Hepatocyte (in vitro differentiated cells): ENCODE data around the gene CLPSL1. TPM values are rescaled to one million over a fixed set of nuclear protein-coding genes. Genes with fewer than 3 reads are reported as not detected.
A peak's percentile ranks its signal among the peaks of the same experiment; 100 is the strongest.

Experiments used
- DNase-seq: peaks from one replicate; pipeline ENCODE4 v3.0.0-alpha.2; 2016; ENCODE audit warnings: low spot score
- H2AFZ ChIP-seq: fragments of 200-600 bp; sonication (generic); 2 replicates; pipeline ENCODE4 v1.6.0; 2016; ENCODE audit warnings: antibody characterized with exemption, mild to moderate bottlenecking
- H3K27ac ChIP-seq: fragments of 200-600 bp; sonication (generic); 2 replicates; pipeline ENCODE4 v1.5.1; 2016; ENCODE audit warnings: mild to moderate bottlenecking
- H3K27me3 ChIP-seq: fragments of 200-600 bp; sonication (generic); 2 replicates; pipeline ENCODE4 v1.6.1; 2016
- H3K36me3 ChIP-seq: fragments of 200-600 bp; sonication (generic); replicated peaks from 2 replicates; pipeline ENCODE4 v1.5.1; 2016; ENCODE audit warnings: low read depth; ENCODE audit not compliant: insufficient read depth
- H3K4me1 ChIP-seq: fragments of 200-600 bp; sonication (generic); 2 replicates; pipeline ENCODE4 v1.5.1; 2016; ENCODE audit warnings: mild to moderate bottlenecking, moderate library complexity; ENCODE audit not compliant: insufficient read depth
- H3K4me2 ChIP-seq: fragments of 200-600 bp; sonication (generic); 2 replicates; pipeline ENCODE4 v1.6.0; 2016
- H3K4me3 ChIP-seq: fragments of 200-600 bp; sonication (generic); 2 replicates; pipeline ENCODE4 v1.5.1; 2016; ENCODE audit warnings: mild to moderate bottlenecking
- H3K79me2 ChIP-seq: fragments of 200-600 bp; sonication (generic); 2 replicates; pipeline ENCODE4 v1.6.0; 2017; ENCODE audit warnings: mild to moderate bottlenecking
- H3K9me2 ChIP-seq: fragments of 200-600 bp; sonication (generic); replicated peaks from 2 replicates; pipeline ENCODE4 v1.6.0; 2017; ENCODE audit warnings: mild to moderate bottlenecking; ENCODE audit not compliant: insufficient read depth
- H3K9me3 ChIP-seq: fragments of 200-600 bp; sonication (generic); 2 replicates; pipeline ENCODE4 v1.5.1; 2016; ENCODE audit warnings: low read depth, mild to moderate bottlenecking
- H4K20me1 ChIP-seq: fragments of 200-600 bp; sonication (generic); 2 replicates; pipeline ENCODE4 v1.6.0; 2016; ENCODE audit warnings: mild to moderate bottlenecking; ENCODE audit not compliant: insufficient read depth, poor library complexity, severe bottlenecking
- CTCF ChIP-seq: fragments of 200-600 bp; sonication (generic); IDR thresholded peaks from 2 replicates; pipeline ENCODE4 v1.5.1; 2016; ENCODE audit warnings: antibody characterized with exemption, mild to moderate bottlenecking; ENCODE audit not compliant: poor library complexity
- EZH2 ChIP-seq: fragments of 200-600 bp; sonication (generic); IDR thresholded peaks from 2 replicates; pipeline ENCODE4 v1.6.1; 2016; ENCODE audit warnings: antibody characterized with exemption, mild to moderate bottlenecking, borderline replicate concordance
- EZH2phosphoT487 ChIP-seq: fragments of 200-600 bp; sonication (generic); IDR thresholded peaks from one replicate; pipeline ENCODE4 v1.6.1; 2018; ENCODE audit warnings: antibody characterized with exemption, mild to moderate bottlenecking, low read depth, moderate library complexity; ENCODE audit not compliant: unreplicated experiment, severe bottlenecking
- WGBS: methylation state at CpG from one replicate; pipeline ENCODE4 v1.1.6; 2016; ENCODE audit warnings: low lambda C conversion rate; ENCODE audit errors: missing lambda C conversion rate; 5-methylcytosine and 5-hydroxymethylcytosine counted together
- polyA plus RNA-seq: library from polyadenylated mRNA; unstranded; fragments of >200 nt; fragmentation: Nextera tagmentation; extraction: Ambion mirVana; gene quantifications from 2 replicates; pipeline ENCODE4 v1.2.1, GENCODE V29; 2016
- total RNA-seq: library from RNA; depleted of rRNA; stranded (reverse); fragments of >200 nt; gene quantifications from 2 replicates; pipeline ENCODE4 v1.2.3, GENCODE V29; 2014

CLPSL1 gene
- total and polyA plus RNA-seq, 2 experiments from 2014 or later, result not detected

DNA sequence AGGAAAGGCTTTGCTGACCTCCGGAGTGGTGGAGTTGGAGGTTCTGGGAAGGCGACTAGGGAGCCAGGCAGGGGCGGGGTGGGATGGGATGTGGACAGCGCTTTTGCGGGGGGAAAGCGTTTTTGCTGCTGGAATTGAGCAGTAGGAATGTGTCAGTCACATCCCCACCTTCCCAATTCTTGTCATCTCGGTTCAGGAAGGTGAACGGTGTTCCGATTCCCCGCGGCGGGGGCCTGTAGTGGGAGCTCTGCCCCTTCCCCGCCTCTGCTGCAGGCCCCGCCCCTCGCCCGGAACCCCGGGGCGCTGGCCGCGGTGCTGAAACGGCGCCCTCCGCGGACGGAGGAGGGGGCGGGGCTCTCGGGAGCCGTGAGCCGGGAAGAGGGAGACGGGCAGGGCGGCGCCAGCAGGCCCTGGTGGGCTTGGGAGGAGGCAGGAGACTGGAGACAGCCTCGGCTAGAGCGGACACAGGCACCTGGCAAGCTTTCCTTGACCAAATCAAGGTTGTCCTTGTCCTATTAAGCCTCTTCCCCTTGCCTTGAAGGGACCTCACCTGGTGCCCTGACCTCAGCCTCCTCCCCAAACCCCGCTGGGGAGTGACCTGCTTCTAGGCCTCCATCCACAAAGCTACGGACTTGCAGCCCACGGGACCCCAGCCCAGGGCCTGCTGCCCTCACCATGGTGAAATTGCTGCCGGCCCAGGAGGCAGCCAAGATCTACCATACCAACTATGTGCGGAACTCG is 24.3 kb downstream of the CLPSL1 start, which contains the start of gene LHFPL5:
LHFPL5 (plus strand) TSS at position 357 of the 741 bp plus-strand sequence; CDS start at position 676, 319 bp downstream.
- 28% methylated on average over 18 of the region's 40 CpGs for WGBS

DNA sequence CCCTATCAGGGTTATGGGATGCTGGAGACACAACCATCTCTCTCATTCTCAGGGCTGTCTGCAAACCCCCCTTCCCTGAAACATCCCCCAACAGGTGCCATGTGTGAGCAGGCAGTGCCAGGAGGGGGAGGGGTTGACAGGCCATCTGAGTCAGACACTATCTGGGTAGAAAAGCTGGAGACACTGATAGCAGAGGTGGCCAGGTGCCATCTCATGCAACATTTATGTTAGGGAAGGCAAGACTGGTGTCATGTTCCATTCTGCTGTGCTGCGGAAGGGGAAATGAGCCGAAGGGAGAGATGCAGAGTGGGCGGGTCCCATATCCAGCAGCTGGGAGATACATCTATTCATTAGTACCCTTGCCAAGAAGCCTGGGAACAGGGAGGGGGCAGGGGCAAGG is 27.9 kb downstream of the CLPSL1 start:
- Histone ChIP-seq H3K36me3 (no peaks in the 10 kb centered on the region), H3K9me2 (no peaks in the 10 kb centered on the region), H2AFZ (no peak overlapping the region), H3K9me3 (no peaks in the 10 kb centered on the region), H3K4me1 (no peaks in the 10 kb centered on the region), H3K4me3 (no peak overlapping the region), H4K20me1 (no peaks in the 10 kb centered on the region), H3K4me2 (no peak overlapping the region), H3K27me3 (no peaks in the 10 kb centered on the region), H3K27ac (no peak overlapping the region), H3K79me2 (no peaks in the 10 kb centered on the region)
- WGBS, result 84% methylated on average over 3 of the region's 3 CpGs
- no peak for TF ChIP-seq CTCF
- TF ChIP-seq EZH2phosphoT487, result no peak
- no peak for TF ChIP-seq EZH2
- DNase-seq, result no peak

More for the DNA sequence above, 24.3 kb downstream of the CLPSL1 start, which contains the start of gene LHFPL5:
- Histone ChIP-seq H3K36me3 (no peaks in the 10 kb centered on the region), H3K27ac (no peak within 1 kb of the TSS), H3K4me3 (no peak within 1 kb of the TSS), H3K27me3 (no peaks in the 10 kb centered on the region), H3K4me1 (no peaks in the 10 kb centered on the region), H3K9me2 (no peaks in the 10 kb centered on the region), H3K79me2 (no peaks in the 10 kb centered on the region), H4K20me1 (no peaks in the 10 kb centered on the region), H2AFZ (no peak within 1 kb of the TSS), H3K9me3 (no peaks in the 10 kb centered on the region), H3K4me2 (peak within 1 kb of the TSS; percentile 90)
- peak; percentile 81 for DNase-seq
- TF ChIP-seq CTCF (no peak), EZH2phosphoT487 (no peak), EZH2 (no peak)

DNA sequence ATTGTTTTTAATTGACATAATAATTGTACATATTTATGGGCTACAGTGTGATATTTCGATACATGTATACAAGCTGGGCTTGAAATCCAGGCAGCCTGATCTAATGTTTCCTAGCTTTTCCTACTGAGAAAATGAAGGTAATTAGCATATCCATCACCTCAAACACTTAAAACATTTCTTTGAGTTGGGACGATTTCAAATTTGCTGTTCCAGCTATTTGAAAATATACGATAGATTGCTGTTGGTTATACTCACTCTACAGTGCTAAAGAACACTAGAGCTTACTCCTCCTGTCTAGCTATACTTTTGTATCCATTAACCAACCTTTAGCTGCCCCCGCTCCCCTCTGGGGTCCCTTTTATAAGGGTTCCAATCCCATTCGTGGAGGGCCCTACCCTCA is 29.0 kb downstream of the CLPSL1 start:
- H3K4me2 ChIP-seq, result no peak overlapping the region
- H3K27me3 ChIP-seq, result no peaks in the 10 kb centered on the region
- H4K20me1 ChIP-seq, result no peaks in the 10 kb centered on the region
- no peaks in the 10 kb centered on the region for H3K36me3 ChIP-seq
- WGBS, result 86% methylated on average over 5 of the region's 5 CpGs
- no peaks in the 10 kb centered on the region for H3K9me3 ChIP-seq
- no peaks in the 10 kb centered on the region for H3K79me2 ChIP-seq
- H3K4me3 ChIP-seq, result no peak overlapping the region
- DNase-seq, result no peak
- H3K4me1 ChIP-seq, result no peaks in the 10 kb centered on the region
- TF ChIP-seq CTCF (no peak), EZH2 (no peak), EZH2phosphoT487 (no peak)
- H3K27ac ChIP-seq, result no peak overlapping the region
- H2AFZ ChIP-seq, result no peak overlapping the region
- no peaks in the 10 kb centered on the region for H3K9me2 ChIP-seq
